BJ (cell line): ENCODE measurements around the gene TGM4. TPM values are rescaled to one million over a fixed set of nuclear protein-coding genes. Genes with fewer than 3 reads are reported as not detected.

Experiments used
- CTCF ChIA-PET: fragments of 350-600 bp; formaldehyde crosslinking; extraction: SDS; loops from one replicate; lab custom pipeline; 2021; ENCODE audit warnings: antibody characterized with exemption, inconsistent platforms; lab: Yijun Ruan, JAX
- POLR2A ChIA-PET: fragments of 300-600 bp; sonication (Branson Sonifier 250); formaldehyde crosslinking; extraction: SDS; loops from one replicate; lab custom pipeline; 2021; ENCODE audit warnings: antibody characterized with exemption; lab: Charles Lee
- DNase-seq: peaks from one replicate; pipeline ENCODE4 v3.0.0-alpha.2; 2011; ENCODE audit warnings: low read depth
- H3K27me3 ChIP-seq: 2 replicates; pipeline ENCODE4 v1.6.0; 2011; ENCODE audit warnings: low read length; ENCODE audit not compliant: control insufficient read depth, insufficient read depth
- H3K36me3 ChIP-seq: 2 replicates; pipeline ENCODE4 v1.5.1; 2011; ENCODE audit warnings: low read length; ENCODE audit not compliant: control insufficient read depth, insufficient read depth
- H3K4me3 ChIP-seq: 2 replicates; pipeline ENCODE4 v1.5.1; 2011; ENCODE audit warnings: low read depth, mild to moderate bottlenecking, control low read depth, low read length
- polyA plus RNA-seq: library from polyadenylated mRNA; depleted of rRNA; stranded (reverse); fragments of >200 nt; gene quantifications from 2 replicates; pipeline ENCODE4 v1.2.3, GENCODE V29; 2011
- TF ChIP-seq, protein P1 (sequence below): IDR thresholded peaks from 2 replicates; pipeline ENCODE4 v1.5.1; 2011; ENCODE audit warnings: low read depth, mild to moderate bottlenecking, control low read depth, inconsistent platforms, low read length, moderate library complexity; ENCODE audit not compliant: insufficient read depth

TGM4 gene
- polyA plus RNA-seq, 1 experiment = not detected

DNA sequence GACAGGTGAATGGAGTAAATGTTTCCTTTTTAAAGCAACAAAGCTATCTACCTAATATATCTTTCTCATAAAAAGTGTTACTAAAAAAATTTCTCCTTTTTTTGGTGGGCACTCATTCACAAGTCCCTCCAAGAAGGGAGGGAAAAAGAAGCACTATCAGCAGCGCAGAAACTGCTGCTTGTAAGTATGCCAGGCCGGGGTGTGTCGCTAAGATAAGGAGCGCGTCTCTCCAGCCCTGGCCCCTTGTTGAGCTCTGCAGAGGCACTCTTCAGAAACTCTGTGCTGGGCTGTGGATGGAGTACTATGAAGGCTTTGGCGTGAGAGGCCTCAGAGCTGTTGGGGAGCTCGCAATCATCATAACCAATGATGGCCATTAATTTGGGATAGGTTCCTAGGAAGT, 52.5 kb downstream of the TGM4 start:
- CTCF ChIA-PET = interaction anchor here (0.7 to 1.2 kb wide), 3 partner anchors 11 to 17 kb away, joined by 3 read pairs; no protein-coding TSS in a partner anchor
- H3K4me3 ChIP-seq = no peak overlapping the region
- DNase-seq = no peak
- TF ChIP-seq, protein P1, sequence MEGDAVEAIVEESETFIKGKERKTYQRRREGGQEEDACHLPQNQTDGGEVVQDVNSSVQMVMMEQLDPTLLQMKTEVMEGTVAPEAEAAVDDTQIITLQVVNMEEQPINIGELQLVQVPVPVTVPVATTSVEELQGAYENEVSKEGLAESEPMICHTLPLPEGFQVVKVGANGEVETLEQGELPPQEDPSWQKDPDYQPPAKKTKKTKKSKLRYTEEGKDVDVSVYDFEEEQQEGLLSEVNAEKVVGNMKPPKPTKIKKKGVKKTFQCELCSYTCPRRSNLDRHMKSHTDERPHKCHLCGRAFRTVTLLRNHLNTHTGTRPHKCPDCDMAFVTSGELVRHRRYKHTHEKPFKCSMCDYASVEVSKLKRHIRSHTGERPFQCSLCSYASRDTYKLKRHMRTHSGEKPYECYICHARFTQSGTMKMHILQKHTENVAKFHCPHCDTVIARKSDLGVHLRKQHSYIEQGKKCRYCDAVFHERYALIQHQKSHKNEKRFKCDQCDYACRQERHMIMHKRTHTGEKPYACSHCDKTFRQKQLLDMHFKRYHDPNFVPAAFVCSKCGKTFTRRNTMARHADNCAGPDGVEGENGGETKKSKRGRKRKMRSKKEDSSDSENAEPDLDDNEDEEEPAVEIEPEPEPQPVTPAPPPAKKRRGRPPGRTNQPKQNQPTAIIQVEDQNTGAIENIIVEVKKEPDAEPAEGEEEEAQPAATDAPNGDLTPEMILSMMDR = no peak
- H3K27me3 ChIP-seq = no peaks in the 10 kb centered on the region
- peaks cover 16% of the 10 kb centered on the region for H3K36me3 ChIP-seq
- POLR2A ChIA-PET = no interaction called here

DNA sequence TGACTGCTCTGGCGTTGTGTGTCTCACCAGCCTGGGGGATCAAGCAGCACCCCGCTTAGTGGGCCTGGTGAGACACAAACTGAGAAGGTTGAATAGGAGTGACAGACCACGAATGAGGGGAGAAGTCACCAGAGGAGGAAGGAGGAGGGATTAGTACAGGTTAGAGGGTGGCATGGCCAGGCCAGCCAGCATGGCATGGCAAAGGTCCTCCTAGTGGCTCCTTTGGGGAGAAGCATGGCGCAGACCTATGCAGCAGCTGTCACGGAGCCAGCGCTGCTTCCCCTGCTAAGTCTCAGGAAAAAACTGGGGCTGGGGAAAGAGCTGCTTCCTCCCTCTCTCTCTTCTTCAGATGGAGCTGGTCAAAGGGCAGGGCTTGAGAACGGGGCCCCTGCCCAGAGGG, 53.0 kb downstream of the TGM4 start:
- H3K36me3 ChIP-seq = peaks cover 16% of the 10 kb centered on the region
- H3K4me3 ChIP-seq = no peak overlapping the region
- CTCF ChIA-PET = interaction anchor here (0.7 to 1.1 kb wide), 2 partner anchors 11 to 16 kb away, joined by 3 read pairs; no protein-coding TSS in a partner anchor
- no peaks in the 10 kb centered on the region for H3K27me3 ChIP-seq
- no peak for DNase-seq
- POLR2A ChIA-PET = no interaction called here
- TF ChIP-seq, protein P1 = no peak

DNA sequence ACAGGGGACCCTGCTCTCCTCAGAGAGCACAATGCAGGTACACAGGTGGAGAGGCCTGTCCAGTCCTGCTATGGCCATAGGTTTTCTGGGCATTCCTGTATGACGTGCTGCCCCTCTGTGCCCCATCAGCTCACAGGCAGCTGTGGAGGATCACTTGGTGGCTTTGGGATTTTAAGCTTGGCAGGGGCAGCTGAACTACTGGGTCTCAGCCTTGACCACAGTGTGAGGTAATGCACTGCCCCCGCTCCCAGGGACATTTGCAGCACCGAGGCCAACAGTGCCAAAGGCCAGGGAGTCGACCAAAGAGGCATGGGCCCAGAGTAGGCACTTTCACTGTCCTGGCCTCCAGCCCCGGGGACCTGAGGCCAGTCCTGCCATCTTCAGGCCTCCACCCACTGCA, 55.4 kb downstream of the TGM4 start:
- ChIA-PET POLR2A (no interaction called here), CTCF (no interaction called here)
- H3K36me3 ChIP-seq = peaks cover 22% of the 10 kb centered on the region
- H3K4me3 ChIP-seq = no peak overlapping the region
- H3K27me3 ChIP-seq = no peaks in the 10 kb centered on the region
- DNase-seq = no peak
- TF ChIP-seq, protein P1 = no peak

DNA sequence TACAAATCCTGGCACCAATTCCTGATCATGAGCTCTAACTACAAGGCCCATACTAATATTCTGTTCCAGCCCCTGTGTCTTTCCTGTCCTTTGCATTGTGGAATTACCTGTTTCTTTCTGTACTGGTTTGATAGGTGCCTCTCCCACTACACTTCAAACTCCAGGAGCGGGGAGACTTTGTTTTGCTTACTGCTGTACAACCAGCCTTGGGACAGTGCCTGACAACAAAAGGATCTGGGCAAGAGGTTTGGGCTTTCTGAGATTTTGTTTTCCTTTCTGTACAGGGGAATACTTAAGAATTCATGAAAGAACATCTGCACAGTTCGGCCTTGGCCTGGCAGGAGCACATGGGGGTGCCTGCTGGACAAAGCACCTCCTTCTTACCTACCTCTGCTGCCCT, 56.5 kb downstream of the TGM4 start:
- Histone ChIP-seq H3K4me3 (no peak overlapping the region), H3K36me3 (peaks cover 22% of the 10 kb centered on the region), H3K27me3 (no peaks in the 10 kb centered on the region)
- CTCF ChIA-PET = interaction anchor here (0.8 kb wide), 1 partner anchor 398 kb away, joined by 3 read pairs; no protein-coding TSS in a partner anchor
- POLR2A ChIA-PET = no interaction called here
- TF ChIP-seq, protein P1 = no peak
- DNase-seq = no peak

DNA sequence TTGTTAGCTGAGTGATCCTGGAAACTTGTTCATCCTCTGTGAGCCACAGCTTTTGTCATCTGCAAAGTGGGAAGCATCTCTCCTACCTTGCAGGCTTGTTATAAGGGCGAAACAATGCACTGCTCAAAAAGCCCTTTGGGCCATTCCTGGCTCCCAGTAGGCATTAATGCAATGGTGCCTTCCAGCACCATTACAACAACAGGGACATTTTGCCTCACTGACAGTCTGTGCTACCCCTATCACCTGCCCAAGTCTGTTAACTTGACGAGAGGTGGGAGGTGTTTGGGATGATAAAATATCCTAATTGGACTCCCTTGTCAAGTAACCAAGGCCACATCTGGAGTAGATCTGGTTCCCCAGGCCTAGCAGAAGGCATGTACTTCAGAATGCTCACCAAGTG, 57.4 kb downstream of the TGM4 start:
- DNase-seq = no peak
- TF ChIP-seq, protein P1 = no peak
- POLR2A ChIA-PET = no interaction called here
- no peaks in the 10 kb centered on the region for H3K27me3 ChIP-seq
- H3K4me3 ChIP-seq = no peak overlapping the region
- CTCF ChIA-PET = interaction anchor here (0.8 kb wide), 1 partner anchor 399 kb away, joined by 3 read pairs; no protein-coding TSS in a partner anchor
- peaks cover 20% of the 10 kb centered on the region for H3K36me3 ChIP-seq
